IPS DF 4.7 (cell line): Measurements from ENCODE around the gene AQP12A.

Experiments
- DNase-seq: peaks from one replicate; pipeline ENCODE4 v3.0.0-alpha.2; 2013; ENCODE audit warnings: low spot score; ENCODE audit errors: extremely low read depth

Gene AQP12A

GRCh38 chr2:240722376-240722775, 30.7 kb downstream of the AQP12A start:
- no peak for DNase-seq

- no peak for DNase-seq
Observed at GRCh38 chr2:240722796-240723735, 31.4 kb downstream of the AQP12A start.

GRCh38 chr2:240723851-240724250, 32.2 kb downstream of the AQP12A start:
- no peak for DNase-seq

- DNase-seq = no peak
Observed at GRCh38 chr2:240724431-240724830, 32.8 kb downstream of the AQP12A start.

GRCh38 chr2:240725266-240725665, 33.6 kb downstream of the AQP12A start:
- no peak for DNase-seq

- DNase-seq = no peak
Observed at GRCh38 chr2:240725671-240726070, 34.0 kb downstream of the AQP12A start.

- DNase-seq = no peak
Observed at GRCh38 chr2:240726876-240727275, 35.2 kb downstream of the AQP12A start.

GRCh38 chr2:240727439-240727838, 35.8 kb downstream of the AQP12A start:
- DNase-seq = no peak

GRCh38 chr2:240727913-240728312, 36.2 kb downstream of the AQP12A start:
- DNase-seq = no peak

- no peak for DNase-seq
Observed at GRCh38 chr2:240728361-240728760, 36.7 kb downstream of the AQP12A start.

- DNase-seq = no peak
Observed at GRCh38 chr2:240728827-240729226, 37.2 kb downstream of the AQP12A start.

- DNase-seq = no peak
Observed at GRCh38 chr2:240730501-240731177, 39.0 kb downstream of the AQP12A start.

- DNase-seq = no peak
Observed at GRCh38 chr2:240731178-240731545, 39.5 kb downstream of the AQP12A start.

GRCh38 chr2:240732184-240732583, 40.5 kb downstream of the AQP12A start:
- no peak for DNase-seq

- no peak for DNase-seq
Observed at GRCh38 chr2:240732911-240733622, 41.4 kb downstream of the AQP12A start.

GRCh38 chr2:240733803-240734495, 42.3 kb downstream of the AQP12A start:
- no peak for DNase-seq

GRCh38 chr2:240734756-240735155, 43.1 kb downstream of the AQP12A start:
- DNase-seq = no peak

GRCh38 chr2:240735476-240735875, 43.8 kb downstream of the AQP12A start:
- no peak for DNase-seq

GRCh38 chr2:240736281-240737250, 44.9 kb downstream of the AQP12A start:
- DNase-seq = no peak

- no peak for DNase-seq
Observed at GRCh38 chr2:240737512-240737911, 45.8 kb downstream of the AQP12A start.
